SU-DHL-6 (cell line): ENCODE results near the gene SLC16A12.
A peak's percentile ranks its signal among the peaks of the same experiment; 100 is the strongest.
"Not testable (repeated sequence)": the region's sequence is repeated elsewhere in the genome, so short reads cannot be mapped to it uniquely, and the experiment has no call there.

ENCODE experiments used
- H2AFZ ChIP-seq: fragments of 200-600 bp; sonication (generic); 2 replicates; pipeline ENCODE4 v1.6.1; 2014; ENCODE audit warnings: low read depth, mild to moderate bottlenecking, moderate library complexity, mixed read lengths, antibody characterized with exemption, low read length; ENCODE audit not compliant: severe bottlenecking
- H3F3A ChIP-seq: fragments of 200-600 bp; shearing (Covaris generic); 2 replicates; pipeline ENCODE4 v1.6.0; 2016; ENCODE audit warnings: antibody characterized with exemption, mild to moderate bottlenecking; ENCODE audit not compliant: insufficient read depth
- H3K27ac ChIP-seq: fragments of 200-600 bp; sonication (generic); 2 replicates; pipeline ENCODE4 v1.5.1; 2016; ENCODE audit warnings: low read depth, mild to moderate bottlenecking, low read length, moderate library complexity, mixed read lengths
- H3K27me3 ChIP-seq: fragments of 200-600 bp; sonication (generic), shearing (Covaris generic); 2 replicates; pipeline ENCODE4 v1.6.0; 2014; ENCODE audit warnings: mild to moderate bottlenecking, low read length
- H3K36me3 ChIP-seq: fragments of 200-600 bp; sonication (generic); 2 replicates; pipeline ENCODE4 v1.6.1; 2014; ENCODE audit warnings: mild to moderate bottlenecking, low read length, mixed read lengths
- H3K4me2 ChIP-seq: fragments of 300-600, 200-600 bp; shearing (Covaris generic), sonication (generic); 2 replicates; pipeline ENCODE4 v1.6.0; 2014; ENCODE audit warnings: low read length, low read depth, mild to moderate bottlenecking; ENCODE audit not compliant: poor library complexity, severe bottlenecking
- H3K4me3 ChIP-seq: fragments of 200-600 bp; sonication (generic); 2 replicates; pipeline ENCODE4 v1.5.1; 2014; ENCODE audit warnings: antibody characterized with exemption, low read length, mild to moderate bottlenecking, mixed read lengths; ENCODE audit not compliant: insufficient read depth, poor library complexity, severe bottlenecking
- H3K79me2 ChIP-seq: fragments of 200-600 bp; sonication (generic); 2 replicates; pipeline ENCODE4 v1.6.1; 2014; ENCODE audit warnings: mild to moderate bottlenecking, low read length, moderate library complexity; ENCODE audit not compliant: insufficient read depth
- H3K9ac ChIP-seq: fragments of 200-600 bp; sonication (generic); 2 replicates; pipeline ENCODE4 v1.7.0; 2014; ENCODE audit warnings: mild to moderate bottlenecking, low read length
- H3K9me2 ChIP-seq: fragments of 200-600 bp; sonication (generic); replicated peaks from 2 replicates; pipeline ENCODE4 v1.6.1; 2014; ENCODE audit warnings: low read length; ENCODE audit not compliant: insufficient read depth
- H3K9me3 ChIP-seq: fragments of 200-600 bp; sonication (generic); 2 replicates; pipeline ENCODE4 v1.6.1; 2014; ENCODE audit warnings: low read length, mixed read lengths; ENCODE audit not compliant: insufficient read depth
- H4K20me1 ChIP-seq: fragments of 200-600 bp; sonication (generic); 2 replicates; pipeline ENCODE4 v1.6.1; 2014; ENCODE audit warnings: low read depth, mild to moderate bottlenecking, antibody characterized with exemption, low read length, moderate library complexity, mixed read lengths
- EZH2phosphoT487 ChIP-seq: fragments of 200-600 bp; sonication (generic), shearing (Covaris generic); conservative IDR thresholded peaks from 2 replicates; pipeline ENCODE4 v1.6.1; 2018; ENCODE audit warnings: mild to moderate bottlenecking, antibody characterized with exemption, low read length, moderate library complexity, mixed read lengths
- TF ChIP-seq, protein P1 (sequence below): fragments of 200-600 bp; sonication (generic); IDR thresholded peaks from one replicate; pipeline ENCODE4 v1.5.1; 2017; ENCODE audit warnings: antibody characterized with exemption, mild to moderate bottlenecking, low read length, moderate library complexity; ENCODE audit not compliant: insufficient read depth, poor library complexity, severe bottlenecking

Gene SLC16A12

DNA sequence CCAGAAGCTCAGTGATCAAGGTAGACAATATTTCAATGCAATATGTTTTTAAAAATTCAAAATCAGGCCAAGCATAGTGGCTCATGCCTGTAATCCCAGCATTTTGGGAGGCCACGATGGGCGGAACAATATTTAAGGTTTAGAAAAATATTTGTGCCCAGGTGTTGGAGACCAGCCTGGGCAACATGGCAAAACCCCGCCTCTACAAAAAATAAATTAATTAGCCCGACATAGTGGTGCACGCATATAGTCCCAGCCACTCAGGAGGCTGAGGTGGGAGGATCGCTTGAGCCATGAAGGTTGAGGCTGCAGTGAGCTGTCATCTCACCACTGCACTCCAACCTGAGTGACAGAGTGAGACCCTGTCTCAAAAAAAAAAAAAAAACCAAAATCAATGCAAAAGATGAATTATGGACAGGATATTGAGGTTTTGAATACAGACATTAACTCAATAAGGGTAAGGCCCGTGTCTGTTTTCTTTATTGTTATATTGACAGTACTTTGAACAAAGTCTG is 121.9 kb downstream of the SLC16A12 start:
- H3K79me2 ChIP-seq, result no peaks in the 10 kb centered on the region
- no peaks in the 10 kb centered on the region for H3K9me3 ChIP-seq
- TF ChIP-seq, protein P1, sequence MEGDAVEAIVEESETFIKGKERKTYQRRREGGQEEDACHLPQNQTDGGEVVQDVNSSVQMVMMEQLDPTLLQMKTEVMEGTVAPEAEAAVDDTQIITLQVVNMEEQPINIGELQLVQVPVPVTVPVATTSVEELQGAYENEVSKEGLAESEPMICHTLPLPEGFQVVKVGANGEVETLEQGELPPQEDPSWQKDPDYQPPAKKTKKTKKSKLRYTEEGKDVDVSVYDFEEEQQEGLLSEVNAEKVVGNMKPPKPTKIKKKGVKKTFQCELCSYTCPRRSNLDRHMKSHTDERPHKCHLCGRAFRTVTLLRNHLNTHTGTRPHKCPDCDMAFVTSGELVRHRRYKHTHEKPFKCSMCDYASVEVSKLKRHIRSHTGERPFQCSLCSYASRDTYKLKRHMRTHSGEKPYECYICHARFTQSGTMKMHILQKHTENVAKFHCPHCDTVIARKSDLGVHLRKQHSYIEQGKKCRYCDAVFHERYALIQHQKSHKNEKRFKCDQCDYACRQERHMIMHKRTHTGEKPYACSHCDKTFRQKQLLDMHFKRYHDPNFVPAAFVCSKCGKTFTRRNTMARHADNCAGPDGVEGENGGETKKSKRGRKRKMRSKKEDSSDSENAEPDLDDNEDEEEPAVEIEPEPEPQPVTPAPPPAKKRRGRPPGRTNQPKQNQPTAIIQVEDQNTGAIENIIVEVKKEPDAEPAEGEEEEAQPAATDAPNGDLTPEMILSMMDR, result no peak
- TF ChIP-seq EZH2phosphoT487, result no peak
- H3K27ac ChIP-seq, result no peak overlapping the region
- no peak overlapping the region for H3K9ac ChIP-seq
- no peak overlapping the region for H2AFZ ChIP-seq
- H3K4me2 ChIP-seq, result peak overlapping the region; percentile 62
- H3K36me3 ChIP-seq, result no peaks in the 10 kb centered on the region
- no peaks in the 10 kb centered on the region for H3F3A ChIP-seq
- H3K9me2 ChIP-seq, result no peaks in the 10 kb centered on the region
- no peaks in the 10 kb centered on the region for H4K20me1 ChIP-seq
- H3K27me3 ChIP-seq, result no peaks in the 10 kb centered on the region
- H3K4me3 ChIP-seq, result no peak overlapping the region

DNA sequence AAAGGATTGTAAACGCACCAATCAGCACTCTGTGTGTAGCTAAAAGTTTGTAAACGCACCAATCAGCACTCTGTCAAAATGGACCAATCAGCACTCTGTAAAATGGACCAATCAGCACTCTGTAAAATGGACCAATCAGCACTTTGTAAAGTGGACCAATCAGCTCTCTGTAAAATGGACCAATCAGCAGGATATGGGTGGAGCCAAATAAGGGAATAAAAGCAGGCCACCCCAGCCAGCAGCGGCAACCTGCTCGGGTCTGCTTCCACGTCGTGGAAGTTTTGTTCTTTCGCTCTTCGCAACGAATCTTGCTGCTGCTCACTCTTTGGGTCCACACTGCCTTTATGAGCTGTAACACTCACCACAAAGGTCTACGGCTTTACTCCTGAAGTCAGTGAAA is 123.1 kb downstream of the SLC16A12 start:
- H3K79me2 ChIP-seq, H3K27me3 ChIP-seq, H2AFZ ChIP-seq, H3K9me2 ChIP-seq, H3K4me3 ChIP-seq, H4K20me1 ChIP-seq, H3K27ac ChIP-seq, H3K9ac ChIP-seq, H3F3A ChIP-seq, H3K4me2 ChIP-seq, H3K9me3 ChIP-seq, H3K36me3 ChIP-seq: not testable (repeated sequence)

DNA sequence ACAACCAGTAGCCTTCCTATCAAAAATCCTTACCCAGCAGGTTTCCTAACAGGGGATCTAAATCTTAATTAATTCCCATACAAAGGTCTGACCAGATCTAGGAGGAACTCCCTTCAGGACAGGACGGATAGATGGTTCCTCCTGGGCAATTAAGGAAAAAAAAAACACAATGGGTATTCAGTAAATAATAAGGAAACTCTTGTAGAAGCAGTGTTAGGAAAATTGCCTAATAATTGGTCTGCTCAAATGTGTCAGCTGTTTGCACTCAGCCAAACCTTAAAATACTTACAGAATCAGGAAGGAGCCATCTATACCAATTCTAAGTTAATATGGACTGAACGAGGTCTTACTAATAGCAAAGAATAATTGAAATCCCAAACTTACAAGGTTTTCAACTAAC is 124.3 kb downstream of the SLC16A12 start:
- not testable (repeated sequence) for H3F3A ChIP-seq, H4K20me1 ChIP-seq, H3K4me3 ChIP-seq, H3K9me2 ChIP-seq, H3K27me3 ChIP-seq, H3K79me2 ChIP-seq, H3K9me3 ChIP-seq, H2AFZ ChIP-seq, H3K27ac ChIP-seq, H3K36me3 ChIP-seq, H3K9ac ChIP-seq, H3K4me2 ChIP-seq

DNA sequence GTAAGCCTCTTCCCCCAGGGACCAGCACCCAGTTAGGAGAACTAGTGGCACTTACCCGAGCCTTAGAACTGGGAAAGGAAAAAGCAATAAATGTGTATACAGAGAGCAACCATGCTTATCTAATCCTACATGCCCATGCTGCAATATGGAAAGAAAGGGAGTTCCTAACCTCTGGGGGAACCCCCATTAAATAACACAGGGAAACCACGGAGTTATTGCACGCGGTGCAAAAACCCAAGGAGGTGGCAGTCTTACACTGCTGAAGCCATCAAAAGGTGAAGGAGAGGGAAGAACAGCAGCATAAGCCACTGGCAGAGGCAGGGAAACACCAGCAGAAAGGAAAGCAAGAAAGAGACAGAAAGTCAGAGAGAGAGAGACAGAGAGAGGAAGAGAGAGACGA is 124.8 kb downstream of the SLC16A12 start:
- not testable (repeated sequence) for H3K9ac ChIP-seq, H3F3A ChIP-seq, H2AFZ ChIP-seq, H3K27me3 ChIP-seq, H3K9me3 ChIP-seq, H4K20me1 ChIP-seq, H3K79me2 ChIP-seq, H3K4me2 ChIP-seq, H3K9me2 ChIP-seq, H3K36me3 ChIP-seq, H3K4me3 ChIP-seq, H3K27ac ChIP-seq

DNA sequence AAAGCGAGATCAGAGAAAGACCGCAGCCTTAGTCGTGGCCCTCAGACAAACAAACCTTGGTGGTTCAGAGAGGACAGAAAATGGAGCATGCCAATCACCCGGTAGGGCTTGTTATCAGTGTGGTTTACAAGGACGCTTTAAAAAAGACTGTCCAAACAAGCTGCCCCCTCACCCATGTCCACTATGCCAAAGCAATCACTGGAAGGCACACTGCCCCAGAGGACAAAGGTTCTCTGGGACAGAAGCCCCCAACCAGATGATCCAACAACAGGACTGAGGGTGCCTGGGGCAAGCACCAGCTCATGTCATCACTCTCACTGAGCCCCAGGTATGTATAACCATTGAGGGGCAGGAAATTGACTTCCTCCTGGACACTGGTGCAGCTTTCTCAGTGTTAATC is 126.1 kb downstream of the SLC16A12 start:
- H3K27me3 ChIP-seq, H3F3A ChIP-seq, H3K36me3 ChIP-seq, H4K20me1 ChIP-seq, H3K4me2 ChIP-seq, H3K9ac ChIP-seq, H3K27ac ChIP-seq, H2AFZ ChIP-seq, H3K79me2 ChIP-seq, H3K9me2 ChIP-seq, H3K4me3 ChIP-seq, H3K9me3 ChIP-seq: not testable (repeated sequence)

DNA sequence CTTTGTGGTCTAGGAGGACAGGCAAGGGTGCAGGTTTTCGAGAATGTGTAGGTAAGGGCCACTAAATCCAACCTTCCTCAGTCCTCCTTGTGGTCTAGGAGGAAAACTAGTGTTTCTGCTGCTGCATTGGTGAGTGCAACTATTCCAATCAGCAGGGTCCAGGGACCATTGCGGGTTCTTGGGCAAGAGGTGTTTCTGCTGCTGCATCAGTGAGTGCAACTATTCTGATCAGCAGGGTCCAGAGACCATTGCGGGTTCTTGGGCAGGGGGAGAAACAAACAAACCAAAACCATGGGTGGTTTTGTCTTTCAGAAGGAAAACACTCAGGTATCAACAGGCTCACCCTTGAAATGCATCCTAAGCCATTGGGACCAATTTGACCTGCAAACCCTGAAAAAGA is 127.6 kb downstream of the SLC16A12 start:
- H3K4me2 ChIP-seq, H4K20me1 ChIP-seq, H2AFZ ChIP-seq, H3K27ac ChIP-seq, H3K79me2 ChIP-seq, H3F3A ChIP-seq, H3K9me3 ChIP-seq, H3K9me2 ChIP-seq, H3K4me3 ChIP-seq, H3K9ac ChIP-seq, H3K36me3 ChIP-seq, H3K27me3 ChIP-seq: not testable (repeated sequence)

DNA sequence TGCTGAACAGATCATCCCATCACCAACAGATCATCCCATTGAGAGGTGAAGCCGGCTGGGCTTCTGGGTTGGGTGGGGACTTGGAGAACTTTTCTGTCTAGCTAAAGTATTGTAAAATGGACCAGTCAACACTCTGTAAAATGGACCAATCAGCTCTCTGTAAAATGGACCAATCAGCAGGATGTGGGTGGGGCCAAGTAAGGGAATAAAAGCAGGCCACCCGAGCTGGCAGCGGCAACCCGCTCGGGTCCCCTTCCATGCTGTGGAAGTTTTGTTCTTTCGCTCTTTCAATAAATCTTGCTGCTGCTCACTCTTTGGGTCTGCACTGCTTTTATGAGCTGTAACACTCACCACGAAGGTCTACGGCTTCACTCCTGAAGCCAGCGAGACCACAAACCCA is 129.2 kb downstream of the SLC16A12 start:
- H4K20me1 ChIP-seq, H3K9ac ChIP-seq, H3K4me2 ChIP-seq, H3K4me3 ChIP-seq, H3K27ac ChIP-seq, H3K9me2 ChIP-seq, H3K9me3 ChIP-seq, H3K27me3 ChIP-seq, H3K36me3 ChIP-seq, H3K79me2 ChIP-seq, H3F3A ChIP-seq, H2AFZ ChIP-seq: not testable (repeated sequence)
